Measurements from ENCODE around the gene GPNMB. TPM values are rescaled to one million over a fixed set of nuclear protein-coding genes. Genes with fewer than 3 reads are reported as not detected.
A peak's percentile ranks its signal among the peaks of the same experiment; 100 is the strongest.

Gene GPNMB
- total RNA-seq, 2 experiments from 2014 or later, result 0.42 to 0.66 TPM

- Mint-ChIP-seq H3K27ac (no peak overlapping the region), H3K4me3 (no peak overlapping the region), H3K27me3 (no peaks in the 10 kb centered on the region), H3K36me3 (ENCODE audit: low read depth) (no peaks in the 10 kb centered on the region), H3K9me3 (ENCODE audit: low read depth) (no peaks in the 10 kb centered on the region), H3K4me1 (no peaks in the 10 kb centered on the region)
- ChIA-PET POLR2A (no interaction called here), CTCF (interaction anchor here (0.6 kb wide), 1 partner anchor 196 kb away, joined by 3 read pairs; no protein-coding TSS in a partner anchor)
- intact Hi-C loops (cut with DNase I, micrococcal nuclease), result no loop called here
- DNase-seq (no peak), ATAC-seq (no peak)
Measured at GRCh38 chr7:23232966-23233365, 13.6 kb upstream of the GPNMB start.

- no peak for DNase-seq
- ChIA-PET CTCF (no interaction called here), POLR2A (no interaction called here)
- Mint-ChIP-seq H3K4me3 (no peak overlapping the region), H3K27ac (no peak overlapping the region), H3K27me3 (no peaks in the 10 kb centered on the region), H3K4me1 (no peaks in the 10 kb centered on the region), H3K36me3 (ENCODE audit: low read depth) (no peaks in the 10 kb centered on the region), H3K9me3 (ENCODE audit: low read depth) (no peaks in the 10 kb centered on the region)
- no peak for ATAC-seq
- intact Hi-C loops (cut with DNase I, micrococcal nuclease), result no loop called here
Measured at GRCh38 chr7:23234569-23235296, 11.8 kb upstream of the GPNMB start.

GRCh38 chr7:23235813-23236221 is 10.8 kb upstream of the GPNMB start:
- POLR2A ChIA-PET, result no interaction called here
- Mint-ChIP-seq H3K27ac (no peak overlapping the region), H3K9me3 (ENCODE audit: low read depth) (no peaks in the 10 kb centered on the region), H3K4me3 (no peak overlapping the region), H3K27me3 (no peaks in the 10 kb centered on the region), H3K36me3 (ENCODE audit: low read depth) (no peaks in the 10 kb centered on the region), H3K4me1 (no peaks in the 10 kb centered on the region)
- ATAC-seq (no peak), DNase-seq (no peak)
- CTCF ChIA-PET, result interaction anchor here (1.2 to 1.6 kb wide), 2 partner anchors 9 to 18 kb away, joined by 3 read pairs; no protein-coding TSS in a partner anchor
- intact Hi-C loops (cut with DNase I, micrococcal nuclease), result no loop called here

DNA sequence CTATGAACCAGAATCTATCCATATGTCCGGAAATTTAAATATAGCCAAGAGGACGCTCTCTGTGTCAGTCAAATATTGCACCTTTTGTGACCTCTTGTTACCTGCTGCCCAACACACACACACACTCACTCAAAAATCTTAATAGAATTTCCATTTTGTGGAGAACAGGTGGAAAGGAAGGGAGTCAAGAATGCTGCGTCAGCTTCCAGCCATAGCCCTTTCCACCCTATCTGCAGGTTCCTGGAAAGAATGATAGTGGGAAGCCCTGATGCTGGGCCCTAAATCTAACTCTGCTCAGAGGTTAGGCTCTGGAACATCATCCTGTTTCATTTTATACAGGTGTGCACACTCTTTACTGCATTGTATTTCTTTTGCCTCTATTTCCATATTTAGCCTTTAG is 9.6 kb upstream of the GPNMB start:
- Mint-ChIP-seq H3K36me3 (ENCODE audit: low read depth) (no peaks in the 10 kb centered on the region), H3K27ac (no peak overlapping the region), H3K27me3 (no peaks in the 10 kb centered on the region), H3K4me3 (no peak overlapping the region), H3K9me3 (ENCODE audit: low read depth) (no peaks in the 10 kb centered on the region), H3K4me1 (no peaks in the 10 kb centered on the region)
- ATAC-seq (no peak), DNase-seq (no peak)
- CTCF ChIA-PET, result interaction anchor here (0.9 to 1.6 kb wide), 2 partner anchors 17 to 36 kb away, joined by 3 to 4 read pairs; no protein-coding TSS in a partner anchor
- POLR2A ChIA-PET, result interaction anchor here (0.6 kb wide), 1 partner anchor 11 kb away, joined by 8 read pairs; no protein-coding TSS in a partner anchor
- intact Hi-C loops (cut with DNase I, micrococcal nuclease), result no loop called here

- CTCF ChIA-PET, result no interaction called here
- H3K27me3 Mint-ChIP-seq, result peaks cover 6% of the 10 kb centered on the region
- H3K9me3 Mint-ChIP-seq (ENCODE audit: low read depth), result no peaks in the 10 kb centered on the region
- ATAC-seq (no peak), DNase-seq (no peak)
- POLR2A ChIA-PET, result no interaction called here
- intact Hi-C loops (cut with DNase I, micrococcal nuclease), result no loop called here
- H3K4me1 Mint-ChIP-seq, result peaks cover 3% of the 10 kb centered on the region
- no peak overlapping the region for H3K27ac Mint-ChIP-seq
- H3K36me3 Mint-ChIP-seq (ENCODE audit: low read depth), result no peaks in the 10 kb centered on the region
- H3K4me3 Mint-ChIP-seq, result no peak overlapping the region
Measured at GRCh38 chr7:23238983-23239652, 7.5 kb upstream of the GPNMB start.

- Mint-ChIP-seq H3K27ac (no peak overlapping the region), H3K4me3 (no peak overlapping the region), H3K9me3 (ENCODE audit: low read depth) (no peaks in the 10 kb centered on the region), H3K27me3 (peaks cover 11% of the 10 kb centered on the region), H3K4me1 (peaks cover 3% of the 10 kb centered on the region), H3K36me3 (ENCODE audit: low read depth) (no peaks in the 10 kb centered on the region)
- POLR2A ChIA-PET, result no interaction called here
- DNase-seq (no peak), ATAC-seq (no peak)
- intact Hi-C loops (cut with DNase I, micrococcal nuclease), result no loop called here
- CTCF ChIA-PET, result interaction anchor here (1.2 kb wide), 1 partner anchor 13 kb away, joined by 3 read pairs; no protein-coding TSS in a partner anchor
Measured at GRCh38 chr7:23239698-23240097, 6.9 kb upstream of the GPNMB start.

DNA sequence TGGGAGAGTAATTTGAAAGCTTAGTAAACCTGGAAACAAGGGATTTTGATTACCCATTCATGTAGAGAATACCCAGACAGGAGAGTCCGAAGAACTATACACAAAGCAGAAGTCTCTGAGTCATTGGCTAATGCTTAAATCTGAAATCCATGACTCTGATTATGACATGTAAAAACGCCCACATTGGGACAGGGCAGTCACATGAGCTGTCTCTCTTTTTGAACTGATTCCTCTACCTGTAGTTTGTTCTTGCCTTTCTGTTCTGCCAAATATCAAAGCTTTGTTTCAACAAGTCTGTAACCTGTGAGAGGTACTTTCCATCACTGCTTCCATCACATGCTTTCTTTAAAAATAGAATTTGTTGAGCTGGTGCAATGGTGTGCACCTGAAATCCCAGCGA is 4.3 kb upstream of the GPNMB start:
- H3K4me1 Mint-ChIP-seq, result peaks cover 3% of the 10 kb centered on the region
- peaks cover 25% of the 10 kb centered on the region for H3K27me3 Mint-ChIP-seq
- no peaks in the 10 kb centered on the region for H3K9me3 Mint-ChIP-seq (ENCODE audit: low read depth)
- H3K4me3 Mint-ChIP-seq, result no peak overlapping the region
- CTCF ChIA-PET, result interaction anchor here (0.8 kb wide), 2 partner anchors 15 to 116 kb away, joined by 4 to 5 read pairs; no protein-coding TSS in a partner anchor
- POLR2A ChIA-PET, result no interaction called here
- H3K36me3 Mint-ChIP-seq (ENCODE audit: low read depth), result no peaks in the 10 kb centered on the region
- no peak overlapping the region for H3K27ac Mint-ChIP-seq
- DNase-seq (no peak), ATAC-seq (peak; percentile 69)
- intact Hi-C loops (cut with DNase I, micrococcal nuclease), result no loop called here

- H3K27me3 Mint-ChIP-seq, result peaks cover 26% of the 10 kb centered on the region
- ChIA-PET POLR2A (no interaction called here), CTCF (interaction anchor here (0.8 kb wide), 2 partner anchors 16 to 115 kb away, joined by 4 to 5 read pairs; no protein-coding TSS in a partner anchor)
- no peak overlapping the region for H3K4me3 Mint-ChIP-seq
- no peaks in the 10 kb centered on the region for H3K36me3 Mint-ChIP-seq (ENCODE audit: low read depth)
- H3K27ac Mint-ChIP-seq, result no peak overlapping the region
- DNase-seq (no peak), ATAC-seq (no peak)
- no peaks in the 10 kb centered on the region for H3K9me3 Mint-ChIP-seq (ENCODE audit: low read depth)
- peaks cover 3% of the 10 kb centered on the region for H3K4me1 Mint-ChIP-seq
- intact Hi-C loops (cut with DNase I, micrococcal nuclease), result no loop called here
Measured at GRCh38 chr7:23242935-23243334, 3.6 kb upstream of the GPNMB start.

GRCh38 chr7:23247046-23247602 is 549 bp downstream of the GPNMB start:
- DNase-seq (no peak), ATAC-seq (no peak)
- CTCF ChIA-PET, result interaction anchor here (0.7 to 1.2 kb wide), 4 partner anchors 11 to 1763 kb away, joined by 3 to 4 read pairs (median 4); no protein-coding TSS in a partner anchor
- peaks cover 60% of the 10 kb centered on the region for H3K27me3 Mint-ChIP-seq
- peaks cover 3% of the 10 kb centered on the region for H3K4me1 Mint-ChIP-seq
- no peak overlapping the region for H3K4me3 Mint-ChIP-seq
- intact Hi-C loops (cut with DNase I, micrococcal nuclease), result no loop called here
- POLR2A ChIA-PET, result no interaction called here
- H3K36me3 Mint-ChIP-seq (ENCODE audit: low read depth), result no peaks in the 10 kb centered on the region
- H3K27ac Mint-ChIP-seq, result no peak overlapping the region
- peaks cover 2% of the 10 kb centered on the region for H3K9me3 Mint-ChIP-seq (ENCODE audit: low read depth)

GRCh38 chr7:23247603-23248335 is 1.2 kb downstream of the GPNMB start:
- POLR2A ChIA-PET, result no interaction called here
- Mint-ChIP-seq H3K4me1 (no peaks in the 10 kb centered on the region), H3K27me3 (peaks cover 58% of the 10 kb centered on the region), H3K4me3 (peak overlapping the region; percentile 16), H3K9me3 (ENCODE audit: low read depth) (peaks cover 2% of the 10 kb centered on the region), H3K27ac (no peak overlapping the region), H3K36me3 (ENCODE audit: low read depth) (no peaks in the 10 kb centered on the region)
- peak; percentile 30 for ATAC-seq
- no peak for DNase-seq
- CTCF ChIA-PET, result interaction anchor here (0.8 to 1.2 kb wide), 3 partner anchors 10 to 296 kb away, joined by 3 to 4 read pairs (median 4); no protein-coding TSS in a partner anchor
- intact Hi-C loops (cut with DNase I, micrococcal nuclease), result no loop called here

DNA sequence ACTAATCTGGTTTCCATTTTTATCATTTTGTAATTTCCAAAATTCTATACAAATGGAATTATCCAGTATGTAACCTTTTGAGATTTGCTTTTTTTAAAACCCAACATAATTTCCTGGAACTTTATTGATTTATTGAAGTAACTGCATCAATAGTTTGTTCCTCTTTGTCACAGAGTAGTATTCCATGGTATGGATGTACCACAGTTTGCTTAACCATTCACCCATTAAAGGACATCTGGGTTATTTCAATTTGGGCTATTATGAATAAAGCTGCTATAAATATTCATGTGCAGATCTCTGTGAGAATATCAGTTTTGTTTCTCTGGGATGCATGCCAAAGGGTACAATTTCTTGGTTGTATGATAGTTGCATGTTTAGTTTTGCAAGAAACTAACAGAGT is 2.9 kb downstream of the GPNMB start:
- Mint-ChIP-seq H3K36me3 (ENCODE audit: low read depth) (no peaks in the 10 kb centered on the region), H3K27ac (no peak overlapping the region), H3K4me3 (no peak overlapping the region), H3K4me1 (no peaks in the 10 kb centered on the region), H3K9me3 (ENCODE audit: low read depth) (peaks cover 2% of the 10 kb centered on the region), H3K27me3 (peaks cover 57% of the 10 kb centered on the region)
- ChIA-PET CTCF (interaction anchor here (0.6 to 1.0 kb wide), 3 partner anchors 16 to 494 kb away, joined by 3 to 4 read pairs (median 4); no protein-coding TSS in a partner anchor), POLR2A (no interaction called here)
- intact Hi-C loops (cut with DNase I, micrococcal nuclease), result no loop called here
- DNase-seq, result no peak
- ATAC-seq, result no peak

Data from activated CD4-positive, alpha-beta T cell treated with anti-CD3 and anti-CD28 coated beads for 36 hours (primary cell).